AG20443 (cell line): ENCODE measurements around the gene CAP2.
"Not testable (repeated sequence)": the region's sequence is repeated elsewhere in the genome, so short reads cannot be mapped to it uniquely, and the experiment has no call there.

Experiments used
- DNase-seq: peaks from one replicate; pipeline ENCODE4 v3.0.0; 2012; ENCODE audit warnings: low spot score, mixed read lengths

Gene CAP2

GRCh38 chr6:17440811-17441210, 47.4 kb downstream of the CAP2 start:
- not testable (repeated sequence) for DNase-seq

GRCh38 chr6:17442196-17442595, 48.8 kb downstream of the CAP2 start:
- no peak for DNase-seq

- no peak for DNase-seq
Observed at GRCh38 chr6:17446713-17447112, 53.3 kb downstream of the CAP2 start.

- DNase-seq = no peak
Observed at GRCh38 chr6:17448165-17448564, 54.8 kb downstream of the CAP2 start.

- no peak for DNase-seq
Observed at GRCh38 chr6:17450397-17450796, 57.0 kb downstream of the CAP2 start.

- DNase-seq = no peak
Observed at GRCh38 chr6:17450832-17451231, 57.4 kb downstream of the CAP2 start.

- DNase-seq = no peak
Observed at GRCh38 chr6:17452096-17452495, 58.7 kb downstream of the CAP2 start.

- peak; percentile 32 for DNase-seq
Observed at GRCh38 chr6:17454316-17455005, 61.1 kb downstream of the CAP2 start.

GRCh38 chr6:17455919-17456318, 62.5 kb downstream of the CAP2 start:
- no peak for DNase-seq

GRCh38 chr6:17456711-17457110, 63.3 kb downstream of the CAP2 start:
- no peak for DNase-seq

GRCh38 chr6:17457405-17457804, 64.0 kb downstream of the CAP2 start:
- no peak for DNase-seq

GRCh38 chr6:17457956-17458355, 64.6 kb downstream of the CAP2 start:
- no peak for DNase-seq

- no peak for DNase-seq
Observed at GRCh38 chr6:17458966-17459365, 65.6 kb downstream of the CAP2 start.

GRCh38 chr6:17460862-17461261, 67.5 kb downstream of the CAP2 start:
- no peak for DNase-seq

GRCh38 chr6:17466147-17466546, 72.8 kb downstream of the CAP2 start:
- DNase-seq = no peak

GRCh38 chr6:17466707-17467106, 73.3 kb downstream of the CAP2 start:
- no peak for DNase-seq

GRCh38 chr6:17469006-17469832, 75.8 kb downstream of the CAP2 start:
- DNase-seq = peak; percentile 33

- DNase-seq = peak; percentile 28
Observed at GRCh38 chr6:17470202-17470937, 77.0 kb downstream of the CAP2 start.

- DNase-seq = peak; percentile 45
Observed at GRCh38 chr6:17470938-17471327, 77.5 kb downstream of the CAP2 start.

GRCh38 chr6:17472653-17473183, 79.3 kb downstream of the CAP2 start:
- no peak for DNase-seq

GRCh38 chr6:17473554-17473953, 80.2 kb downstream of the CAP2 start:
- DNase-seq = no peak

GRCh38 chr6:17474289-17474688, 80.9 kb downstream of the CAP2 start:
- DNase-seq = no peak
